Kidney capillary endothelial cell (primary cell): ENCODE data around the gene NUFIP1.
"Not testable (repeated sequence)": the region's sequence is repeated elsewhere in the genome, so short reads cannot be mapped to it uniquely, and the experiment has no call there.

Experiments
- DNase-seq: peaks from one replicate; pipeline ENCODE4 v3.0.0-alpha.2; 2018; ENCODE audit warnings: low spot score

NUFIP1 gene

DNA sequence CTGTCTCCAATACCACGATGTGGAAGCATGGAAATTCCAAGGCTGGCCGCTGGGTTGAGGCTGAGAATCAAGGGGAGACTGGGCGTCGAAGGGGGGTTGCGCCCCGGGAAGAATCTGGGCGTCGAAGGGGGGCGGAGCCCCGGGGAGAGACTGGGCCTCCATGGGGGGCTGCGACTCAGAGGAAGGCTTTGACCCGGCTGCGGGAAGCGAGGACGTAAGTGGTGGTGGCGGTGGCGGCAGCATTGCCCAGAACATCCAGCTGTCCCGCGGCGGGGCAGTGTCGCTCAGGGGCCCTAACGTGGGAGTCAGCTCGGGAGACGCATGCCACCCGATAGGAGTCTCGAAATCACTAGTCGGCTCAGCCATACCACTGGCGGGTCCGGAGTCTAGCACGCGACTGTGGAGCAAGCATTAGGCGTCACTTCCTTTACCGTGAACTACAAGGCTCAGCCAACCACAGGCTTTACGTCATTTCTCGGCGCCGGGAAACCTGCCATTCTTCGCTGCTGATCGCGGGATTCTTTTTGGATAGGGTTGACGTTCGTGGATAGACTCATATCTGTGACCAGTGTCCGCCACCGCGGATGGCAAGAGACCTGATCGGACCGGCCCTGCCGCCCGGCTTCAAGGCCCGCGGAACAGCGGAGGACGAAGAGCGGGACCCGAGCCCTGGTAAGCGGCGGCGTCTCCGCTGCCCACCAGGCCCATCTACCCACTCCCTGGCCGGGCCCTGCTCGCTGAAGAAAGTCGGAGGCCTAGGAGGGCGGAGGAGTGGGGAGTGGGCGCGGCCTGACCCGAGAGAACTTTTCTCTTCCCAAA lies at the start of gene NUFIP1, which contains the start of gene GPALPP1:
TSS of gene NUFIP1 (minus strand) at position 401 of the 819 bp plus-strand sequence. CDS start at position 366, 35 bp downstream.
TSS of gene GPALPP1 (plus strand) at position 468 of the 819 bp plus-strand sequence. CDS start at position 585, 117 bp downstream.
- DNase-seq = peak; percentile 93

DNA sequence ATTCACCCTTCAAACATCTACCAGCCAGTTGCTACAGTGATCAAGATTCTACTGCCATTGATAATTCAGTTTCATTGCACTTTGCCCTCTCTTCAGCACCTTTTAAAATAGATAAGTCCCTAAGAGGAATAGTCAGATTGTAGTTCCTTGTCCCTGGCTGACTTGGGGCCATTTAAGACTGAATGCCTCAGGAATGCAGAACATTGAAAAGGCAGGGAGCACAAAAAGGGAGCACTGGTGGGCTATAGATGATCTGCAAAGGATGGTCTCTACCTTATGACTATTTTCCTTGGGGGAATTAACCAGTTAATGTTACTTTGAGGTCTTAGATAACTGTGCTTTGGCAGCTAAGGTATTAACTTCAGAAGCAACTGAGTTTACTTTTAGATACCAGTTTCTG lies 46.9 kb upstream of the NUFIP1 start:
- no peak for DNase-seq

DNA sequence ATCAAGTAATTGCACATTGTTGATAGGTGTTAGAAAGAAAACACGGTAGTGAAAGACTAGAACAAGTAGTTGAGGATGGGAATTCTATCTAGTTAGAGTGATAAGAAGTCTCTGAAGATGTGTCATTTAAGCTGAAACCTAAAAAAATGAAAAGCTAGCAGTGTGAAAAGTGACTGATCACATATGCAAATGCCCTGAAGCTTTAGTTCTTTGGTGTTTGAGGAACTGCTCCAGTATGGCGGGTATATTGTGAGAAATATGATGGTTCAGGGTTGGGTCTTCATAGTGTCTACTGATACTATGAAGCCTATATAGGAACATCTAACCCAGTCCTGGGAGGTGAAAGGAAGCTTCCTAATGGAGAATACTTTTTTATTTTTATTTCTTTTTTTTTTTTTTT lies 45.1 kb upstream of the NUFIP1 start:
- DNase-seq = no peak

DNA sequence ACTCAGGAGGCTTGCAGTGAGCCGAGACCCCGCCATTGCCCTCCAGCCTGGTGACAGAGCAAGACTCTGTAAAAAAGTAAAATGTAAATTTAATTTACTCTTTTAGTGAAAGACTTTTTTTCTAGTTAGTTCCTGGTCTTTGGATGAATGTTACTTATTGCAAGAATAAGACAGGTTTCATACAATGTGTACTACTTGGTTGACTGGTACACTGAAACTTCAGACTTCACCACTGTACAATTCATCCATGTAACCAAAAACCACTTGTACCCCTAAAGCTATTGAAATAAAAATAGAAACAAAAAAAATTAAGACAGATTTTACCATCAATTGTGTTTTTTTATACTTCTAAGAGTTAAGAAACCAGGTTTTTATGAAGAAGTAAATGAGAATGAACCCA lies 35.6 kb upstream of the NUFIP1 start:
- no peak for DNase-seq

DNA sequence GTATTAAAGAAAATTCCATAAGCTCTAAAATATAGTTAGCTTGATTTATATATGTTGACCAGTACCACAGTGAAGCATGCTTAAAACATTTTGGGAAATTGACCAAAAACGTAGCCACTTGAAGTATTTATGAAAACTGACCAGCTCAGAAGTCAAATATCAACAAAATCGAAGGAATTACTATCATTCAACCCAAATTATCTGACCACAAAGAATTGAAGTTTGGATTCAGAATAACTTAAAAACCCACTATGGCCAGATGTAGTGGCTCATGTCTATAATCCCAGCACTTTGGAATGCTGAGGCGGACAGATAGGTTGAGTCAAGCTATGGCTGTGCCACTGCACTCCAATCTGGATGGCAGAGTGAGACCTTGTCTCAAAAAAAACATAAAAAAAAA lies 32.0 kb upstream of the NUFIP1 start:
- no peak for DNase-seq

GRCh38 chr13:45019981-45020380 lies 30.7 kb upstream of the NUFIP1 start:
- DNase-seq = not testable (repeated sequence)

DNA sequence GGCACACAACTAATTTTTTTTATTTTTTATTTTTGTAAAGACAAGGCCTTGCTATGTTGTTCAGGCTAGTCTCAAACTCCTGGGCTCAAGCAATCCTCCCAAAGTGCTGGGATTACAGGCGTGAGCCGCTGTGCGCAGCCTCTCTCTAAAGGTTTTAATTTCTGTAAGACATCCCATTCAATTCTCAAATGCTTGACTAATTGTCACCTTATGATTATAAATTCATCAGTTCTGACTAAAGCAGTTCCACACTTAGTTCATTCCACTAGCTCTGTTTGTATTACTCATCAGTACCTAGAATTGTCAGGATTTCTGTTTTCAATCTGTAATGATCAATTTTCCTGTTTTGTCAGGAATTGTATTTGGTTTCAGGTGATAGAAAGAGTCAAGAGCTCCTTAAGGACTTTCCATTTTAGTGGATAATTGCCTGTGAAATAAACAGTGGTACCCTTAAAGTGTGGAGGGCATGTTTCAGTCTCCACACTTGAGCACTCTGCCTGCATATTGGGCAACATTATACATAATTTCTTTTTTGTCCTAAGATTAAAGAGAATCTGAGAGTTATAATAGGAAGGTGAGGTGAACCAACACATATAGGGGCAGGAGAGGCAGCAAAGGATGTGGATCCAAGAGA lies 27.6 kb upstream of the NUFIP1 start:
- DNase-seq = no peak

DNA sequence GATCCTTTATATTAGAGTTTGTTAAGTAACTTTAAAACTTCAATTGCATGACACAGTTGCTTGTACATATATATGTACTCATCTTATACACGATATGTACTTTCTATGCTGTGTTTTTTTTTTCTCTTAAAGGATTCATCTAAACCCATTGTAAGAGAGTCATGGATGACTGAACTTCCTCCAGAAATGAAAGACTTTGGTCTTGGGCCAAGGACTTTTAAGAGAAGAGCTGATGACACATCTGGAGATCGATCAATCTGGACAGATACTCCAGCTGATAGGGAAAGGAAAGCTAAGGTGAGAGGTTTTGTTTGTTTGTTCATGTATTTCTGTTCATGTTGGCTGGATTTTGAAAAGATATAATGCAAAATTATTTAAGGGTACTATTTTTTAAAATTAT lies 26.0 kb upstream of the NUFIP1 start:
- peak; percentile 61 for DNase-seq

- no peak for DNase-seq
Observed at GRCh38 chr13:45011198-45011597, 21.9 kb upstream of the NUFIP1 start.

- DNase-seq = no peak
Observed at GRCh38 chr13:45007823-45008222, 18.6 kb upstream of the NUFIP1 start.

DNA sequence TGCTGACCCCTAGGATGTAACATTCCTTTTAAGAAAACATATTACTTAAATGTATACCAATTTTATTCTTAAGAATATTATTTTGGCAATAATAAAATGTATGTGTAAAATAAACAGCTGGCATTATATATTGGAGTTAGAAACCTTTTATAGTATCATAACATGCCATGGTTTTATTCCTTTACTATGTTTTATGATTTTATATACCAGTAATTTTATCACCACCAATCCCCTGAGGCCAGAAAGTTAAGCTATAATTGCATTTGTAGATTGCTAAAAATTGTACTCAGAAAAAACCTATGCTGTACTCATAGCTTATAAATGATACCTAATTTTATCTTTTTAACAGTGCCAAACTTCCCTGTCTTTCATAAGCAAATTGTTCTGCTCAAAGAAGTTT lies 18.0 kb upstream of the NUFIP1 start:
- no peak for DNase-seq

DNA sequence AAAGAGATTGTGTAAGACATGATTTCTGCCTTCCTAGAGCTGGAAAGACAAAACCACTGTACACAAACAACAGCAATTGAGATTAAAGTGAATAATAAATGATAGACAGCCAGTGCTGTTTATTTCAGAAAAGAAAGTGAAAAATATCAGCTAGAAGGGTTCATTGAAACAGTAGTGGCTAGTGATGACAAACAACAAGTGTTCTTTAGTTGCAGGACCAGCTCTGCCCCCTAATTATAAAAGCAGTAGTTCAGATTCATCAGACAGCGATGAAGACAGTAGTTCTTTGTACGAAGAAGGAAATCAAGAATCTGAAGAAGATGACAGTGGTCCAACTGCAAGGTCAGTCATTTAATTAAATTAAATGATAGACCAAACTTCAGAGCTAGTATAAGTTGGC lies 14.8 kb upstream of the NUFIP1 start:
- no peak for DNase-seq

DNA sequence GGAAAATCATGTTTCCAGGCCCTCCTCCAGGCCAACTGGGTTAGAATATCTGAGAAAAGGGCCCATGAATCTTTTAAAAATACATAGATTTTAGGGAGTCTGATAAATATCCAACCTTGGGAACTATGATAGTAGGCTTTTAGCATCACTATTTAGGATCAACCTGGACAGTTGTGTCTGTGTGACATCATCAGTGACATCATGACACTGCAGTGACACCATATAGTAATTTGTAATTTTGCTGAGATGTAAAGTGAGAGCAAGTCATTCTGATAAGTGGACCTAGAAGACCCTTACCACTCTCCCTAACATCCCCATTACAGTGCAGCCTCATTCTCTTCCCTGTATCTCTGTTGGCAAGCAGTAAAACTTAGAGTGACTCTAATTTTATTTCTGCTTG lies 14.1 kb upstream of the NUFIP1 start:
- no peak for DNase-seq

- no peak for DNase-seq
Observed at GRCh38 chr13:44989941-44990340, 670 bp upstream of the NUFIP1 start.

DNA sequence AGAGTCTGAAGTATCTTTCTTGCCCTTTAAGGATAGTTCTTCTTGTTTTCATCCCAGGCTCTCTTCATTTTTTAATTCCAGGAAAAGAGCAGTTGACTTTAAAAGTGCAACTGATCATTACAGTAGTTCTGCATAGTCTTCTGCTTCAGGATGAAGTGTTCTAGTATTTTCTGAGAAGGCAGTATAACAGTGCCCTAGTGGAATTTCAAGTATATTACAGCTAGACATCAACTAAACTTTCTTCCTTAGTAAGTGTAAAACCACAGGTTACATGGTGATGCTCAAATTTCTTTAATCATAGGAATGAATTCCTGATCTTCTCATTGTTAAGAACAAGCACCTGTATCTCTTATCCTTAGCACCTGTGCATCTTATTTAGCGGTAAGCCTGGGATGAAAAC lies 10.9 kb downstream of the NUFIP1 start:
- DNase-seq = no peak

DNA sequence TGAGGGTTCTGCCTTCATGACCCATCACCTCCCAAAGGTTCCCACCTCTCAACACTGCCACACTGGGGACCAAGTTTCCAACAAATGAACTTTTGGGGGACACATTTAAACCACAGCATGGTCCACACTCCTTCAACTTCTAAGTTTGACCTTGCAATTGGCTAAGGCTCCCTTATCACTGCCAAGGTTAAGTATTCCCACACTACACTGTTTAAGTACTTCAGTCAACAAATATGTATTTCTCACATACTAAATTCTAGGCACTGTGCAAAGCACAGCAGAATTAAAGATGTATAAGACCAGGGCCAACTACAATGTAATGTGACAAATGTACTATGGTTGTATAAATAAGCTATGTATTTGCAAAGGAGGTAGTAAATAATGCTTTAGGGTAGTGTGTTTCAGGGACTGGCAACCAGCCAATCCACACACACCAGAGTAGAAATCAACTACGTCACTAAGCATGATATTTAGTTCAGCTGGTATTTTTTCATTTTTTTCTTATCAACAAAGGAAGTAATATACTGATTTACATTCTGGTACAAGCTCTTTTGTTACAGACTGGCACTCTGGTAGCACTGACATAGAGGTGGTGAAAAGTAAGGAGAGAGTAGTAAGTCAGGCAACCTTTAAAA lies 12.2 kb downstream of the NUFIP1 start:
- DNase-seq = no peak

DNA sequence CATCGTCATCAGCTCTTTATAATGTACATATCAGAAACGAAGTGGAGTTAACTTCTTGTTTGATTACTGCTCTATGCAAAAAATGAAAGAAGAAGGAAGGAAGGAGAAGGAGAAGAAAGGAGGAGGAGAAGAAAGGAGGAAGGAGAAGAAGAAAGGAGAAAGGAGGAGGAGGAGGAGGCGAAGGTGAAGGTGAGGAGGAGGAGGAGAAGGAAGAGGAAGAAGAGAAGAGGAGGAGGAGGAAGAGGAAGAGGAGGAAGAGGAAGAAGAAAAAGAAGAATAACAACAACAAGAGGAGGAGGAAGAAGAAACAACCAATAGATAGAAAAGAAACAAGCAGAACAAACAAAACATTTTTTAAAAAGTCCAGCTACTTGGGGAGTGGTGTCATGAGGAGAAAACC lies 13.1 kb downstream of the NUFIP1 start:
- no peak for DNase-seq

DNA sequence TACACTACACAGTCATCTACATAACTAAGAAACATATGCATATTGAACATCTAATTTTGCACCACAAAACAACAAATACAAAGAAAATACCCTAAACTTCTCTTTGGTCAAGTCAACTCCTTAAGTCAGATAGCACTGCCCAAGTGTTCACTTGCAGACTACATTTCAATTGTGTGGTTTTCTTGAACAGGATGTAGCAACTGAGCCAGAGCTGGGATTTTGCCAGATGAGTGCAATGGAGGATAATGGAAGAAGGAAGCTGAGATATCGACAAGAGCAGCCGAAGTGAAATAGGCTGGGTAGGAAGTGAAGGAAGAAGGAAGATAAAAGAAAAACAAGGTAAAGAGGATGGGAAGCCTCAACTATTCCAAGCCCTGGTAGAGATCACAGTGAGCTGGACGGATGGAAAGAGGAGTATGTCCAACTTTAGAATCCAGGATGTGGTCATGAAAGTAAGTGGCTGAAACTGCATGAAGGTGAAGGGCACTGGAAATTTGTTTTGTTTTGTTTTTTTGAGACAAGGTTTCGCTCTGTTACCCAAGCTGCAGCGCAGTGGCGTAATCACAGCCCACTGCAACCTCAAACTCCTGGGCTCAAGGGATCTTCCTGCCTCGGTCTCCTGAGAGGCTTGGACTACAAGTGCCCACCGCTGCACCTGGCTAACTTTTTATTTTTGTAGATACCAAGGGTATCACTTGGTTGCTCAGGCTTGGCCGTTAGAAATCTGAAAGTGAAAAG lies 15.0 kb downstream of the NUFIP1 start:
- DNase-seq = peak; percentile 46

- no peak for DNase-seq
Observed at GRCh38 chr13:44972956-44973581, 16.2 kb downstream of the NUFIP1 start.

GRCh38 chr13:44971656-44972595 lies 17.3 kb downstream of the NUFIP1 start:
- DNase-seq = no peak
